Measurements from ENCODE around the gene SLC22A4.

Gene SLC22A4

DNA sequence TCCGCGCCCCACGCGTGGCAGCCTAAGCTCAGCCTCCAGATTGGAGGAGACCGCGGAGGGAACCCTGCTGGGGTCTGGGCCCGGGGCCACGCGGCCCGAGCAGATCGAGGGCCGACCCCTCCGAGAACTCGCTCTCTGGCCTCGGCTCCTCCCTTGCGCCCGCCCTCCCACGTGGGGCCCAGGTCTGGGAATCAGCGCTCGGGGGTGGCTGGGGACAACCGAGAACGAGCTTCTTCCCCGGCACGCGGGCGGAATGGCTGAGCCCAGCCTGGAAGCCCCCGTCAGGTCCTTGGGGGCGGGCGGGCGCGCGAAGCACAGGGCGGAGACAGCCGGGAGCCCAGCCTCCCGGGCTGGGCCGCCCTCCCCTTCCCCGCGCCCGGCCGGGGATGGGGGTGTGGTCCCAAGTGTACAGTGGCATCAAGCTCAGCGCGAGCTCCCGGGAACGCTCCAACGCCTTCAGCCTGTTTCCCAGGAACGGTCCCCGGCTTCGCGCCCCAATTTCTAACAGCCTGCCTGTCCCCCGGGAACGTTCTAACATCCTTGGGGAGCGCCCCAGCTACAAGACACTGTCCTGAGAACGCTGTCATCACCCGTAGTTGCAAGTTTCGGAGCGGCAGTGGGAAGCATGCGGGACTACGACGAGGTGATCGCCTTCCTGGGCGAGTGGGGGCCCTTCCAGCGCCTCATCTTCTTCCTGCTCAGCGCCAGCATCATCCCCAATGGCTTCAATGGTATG, at the start of gene SLC22A4:
TSS of gene SLC22A4 (plus strand) at position 403 of the 736 bp plus-strand sequence. CDS start at position 626, 223 bp downstream.
- in situ Hi-C loops (cut with MboI; ENCODE audit: low sequenced_read_pairs, unreplicated experiment), result no loop called here
- DNase-seq (ENCODE audit: low spot score), result peak; percentile 91

GRCh38 chr5:132245593-132245992, 48.6 kb upstream of the SLC22A4 start:
- DNase-seq (ENCODE audit: low spot score), result no peak
- in situ Hi-C loops (cut with MboI; ENCODE audit: low sequenced_read_pairs, unreplicated experiment), result no loop called here
- no peak for TF ChIP-seq CTCF (IDR thresholded peaks at IDR 0.05; ENCODE audit: borderline replicate concordance, control extremely low read depth, extremely low read depth, insufficient read depth, missing control alignments)

More for the DNA sequence above, at the start of gene SLC22A4:
- no peak for TF ChIP-seq CTCF (IDR thresholded peaks at IDR 0.05; ENCODE audit: borderline replicate concordance, control extremely low read depth, extremely low read depth, insufficient read depth, missing control alignments)

DNA sequence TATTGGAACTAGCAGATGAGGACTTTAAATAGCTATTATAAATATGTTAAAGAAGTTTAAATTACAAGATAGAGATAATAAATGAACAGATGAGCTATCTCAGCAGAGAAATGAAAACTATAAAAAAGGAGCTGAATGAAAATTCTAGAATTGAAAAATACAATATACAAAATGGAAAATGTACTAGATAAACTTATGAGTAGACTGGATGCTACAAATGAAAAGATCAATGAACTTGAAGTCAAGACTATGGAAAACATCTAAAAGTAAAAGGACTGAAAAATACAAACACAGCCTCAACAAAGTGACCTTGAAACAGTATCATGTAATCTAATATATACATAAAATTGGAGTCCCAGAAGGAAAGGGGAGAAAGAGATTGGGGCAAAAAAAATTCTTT, 47.4 kb upstream of the SLC22A4 start:
- TF ChIP-seq CTCF (IDR thresholded peaks at IDR 0.05; ENCODE audit: borderline replicate concordance, control extremely low read depth, extremely low read depth, insufficient read depth, missing control alignments), result no peak

DNA sequence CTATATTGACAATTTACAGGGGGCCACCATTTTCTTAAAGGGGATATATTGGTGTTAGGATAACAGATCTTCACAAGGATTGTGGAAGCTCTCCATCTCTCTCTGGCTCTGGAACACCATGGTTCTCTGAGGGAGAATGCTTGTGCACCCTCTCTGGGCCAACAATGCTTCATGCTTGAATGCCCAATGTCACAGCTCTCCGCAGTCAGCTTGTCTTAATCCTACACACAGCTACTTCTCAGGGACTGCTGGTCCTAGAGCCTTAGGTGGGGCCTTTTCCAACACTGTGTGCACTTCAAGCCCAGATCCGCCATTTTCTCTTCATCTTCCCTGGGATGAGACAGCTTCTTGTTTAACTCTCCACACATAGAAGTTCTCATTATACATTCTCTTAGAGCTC, 43.6 kb upstream of the SLC22A4 start:
- no peak for DNase-seq (ENCODE audit: low spot score)
- no peak for TF ChIP-seq CTCF (IDR thresholded peaks at IDR 0.05; ENCODE audit: borderline replicate concordance, control extremely low read depth, extremely low read depth, insufficient read depth, missing control alignments)
- in situ Hi-C loops (cut with MboI; ENCODE audit: low sequenced_read_pairs, unreplicated experiment), result no loop called here

More for the DNA sequence above, 47.4 kb upstream of the SLC22A4 start:
- in situ Hi-C loops (cut with MboI; ENCODE audit: low sequenced_read_pairs, unreplicated experiment), result no loop called here
- no peak for DNase-seq (ENCODE audit: low spot score)

GRCh38 chr5:132251220-132251725, 42.9 kb upstream of the SLC22A4 start:
- DNase-seq (ENCODE audit: low spot score), result no peak
- TF ChIP-seq CTCF (IDR thresholded peaks at IDR 0.05; ENCODE audit: borderline replicate concordance, control extremely low read depth, extremely low read depth, insufficient read depth, missing control alignments), result no peak
- in situ Hi-C loops (cut with MboI; ENCODE audit: low sequenced_read_pairs, unreplicated experiment), result no loop called here

DNA sequence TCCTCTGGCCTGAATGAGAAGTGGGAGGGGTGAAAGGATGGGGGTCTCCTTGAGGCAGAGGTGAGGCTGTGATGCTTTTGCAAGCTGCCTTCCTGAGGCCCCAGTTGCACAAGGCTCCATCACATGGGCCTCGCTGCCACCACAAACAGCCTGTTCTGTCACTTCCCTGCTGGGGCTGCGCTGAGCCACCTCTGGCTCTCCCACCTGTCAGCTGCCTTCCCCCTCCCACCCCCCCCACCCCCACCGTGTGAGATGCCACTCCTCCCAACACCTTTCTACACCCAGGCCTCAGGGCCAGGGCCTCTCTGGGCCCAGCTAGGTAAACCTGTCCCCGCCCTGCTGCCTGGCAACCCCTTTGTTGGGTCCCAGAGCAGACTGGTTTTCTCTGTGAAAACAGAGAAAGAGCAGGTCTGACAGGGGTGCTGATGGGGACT, 41.2 kb upstream of the SLC22A4 start:
- peak; percentile 17 for DNase-seq (ENCODE audit: low spot score)
- TF ChIP-seq CTCF (IDR thresholded peaks at IDR 0.05; ENCODE audit: borderline replicate concordance, control extremely low read depth, extremely low read depth, insufficient read depth, missing control alignments), result no peak
- in situ Hi-C loops (cut with MboI; ENCODE audit: low sequenced_read_pairs, unreplicated experiment), result no loop called here
